ENCODE measurements around the gene PLEKHO2. TPM values are rescaled to one million over a fixed set of nuclear protein-coding genes. Genes with fewer than 3 reads are reported as not detected.

Gene PLEKHO2
- total RNA-seq, 1 donor from 2014 or later = 18.0 TPM

- TF ChIP-seq CTCF (IDR thresholded peaks at IDR 0.05; ENCODE audit: partially characterized antibody, unreplicated experiment) = no peak
- peak; percentile 52 for DNase-seq
- peak overlapping the region; percentile 91 for H3K27ac Mint-ChIP-seq (ENCODE audit: unreplicated experiment)
Observed at GRCh38 chr15:64864068-64864467, 22.4 kb downstream of the PLEKHO2 start.

GRCh38 chr15:64865126-64865997, 23.6 kb downstream of the PLEKHO2 start:
- Mint-ChIP-seq H3K9me3 (ENCODE audit: unreplicated experiment) (peaks cover 7% of the 10 kb centered on the region), H3K4me1 (ENCODE audit: low read depth, unreplicated experiment) (peaks cover 29% of the 10 kb centered on the region), H3K27me3 (ENCODE audit: unreplicated experiment) (peaks cover 10% of the 10 kb centered on the region), H3K36me3 (ENCODE audit: unreplicated experiment) (no peaks in the 10 kb centered on the region), H3K27ac (ENCODE audit: unreplicated experiment) (no peak overlapping the region), H3K4me3 (ENCODE audit: unreplicated experiment) (no peak overlapping the region)
- no peak for DNase-seq
- no peak for TF ChIP-seq CTCF (IDR thresholded peaks at IDR 0.05; ENCODE audit: partially characterized antibody, unreplicated experiment)

More at GRCh38 chr15:64864068-64864467, 22.4 kb downstream of the PLEKHO2 start:
- Mint-ChIP-seq H3K36me3 (ENCODE audit: unreplicated experiment) (no peaks in the 10 kb centered on the region), H3K27me3 (ENCODE audit: unreplicated experiment) (peaks cover 10% of the 10 kb centered on the region), H3K4me1 (ENCODE audit: low read depth, unreplicated experiment) (peaks cover 36% of the 10 kb centered on the region), H3K4me3 (ENCODE audit: unreplicated experiment) (peak overlapping the region; percentile 71), H3K9me3 (ENCODE audit: unreplicated experiment) (peaks cover 7% of the 10 kb centered on the region)

- Mint-ChIP-seq H3K27ac (ENCODE audit: unreplicated experiment) (peak overlapping the region; percentile 38), H3K9me3 (ENCODE audit: unreplicated experiment) (peaks cover 7% of the 10 kb centered on the region), H3K4me3 (ENCODE audit: unreplicated experiment) (no peak overlapping the region), H3K36me3 (ENCODE audit: unreplicated experiment) (no peaks in the 10 kb centered on the region), H3K4me1 (ENCODE audit: low read depth, unreplicated experiment) (peaks cover 27% of the 10 kb centered on the region), H3K27me3 (ENCODE audit: unreplicated experiment) (peaks cover 9% of the 10 kb centered on the region)
- no peak for DNase-seq
- no peak for TF ChIP-seq CTCF (IDR thresholded peaks at IDR 0.05; ENCODE audit: partially characterized antibody, unreplicated experiment)
Observed at GRCh38 chr15:64865998-64866520, 24.3 kb downstream of the PLEKHO2 start.

GRCh38 chr15:64869501-64869900, 27.8 kb downstream of the PLEKHO2 start:
- no peak for TF ChIP-seq CTCF (IDR thresholded peaks at IDR 0.05; ENCODE audit: partially characterized antibody, unreplicated experiment)
- Mint-ChIP-seq H3K9me3 (ENCODE audit: unreplicated experiment) (peaks cover 2% of the 10 kb centered on the region), H3K4me3 (ENCODE audit: unreplicated experiment) (no peak overlapping the region), H3K4me1 (ENCODE audit: low read depth, unreplicated experiment) (peaks cover 19% of the 10 kb centered on the region), H3K27ac (ENCODE audit: unreplicated experiment) (no peak overlapping the region), H3K27me3 (ENCODE audit: unreplicated experiment) (peaks cover 2% of the 10 kb centered on the region), H3K36me3 (ENCODE audit: unreplicated experiment) (no peaks in the 10 kb centered on the region)
- no peak for DNase-seq

- H3K27ac Mint-ChIP-seq (ENCODE audit: unreplicated experiment) = no peak overlapping the region
- H3K9me3 Mint-ChIP-seq (ENCODE audit: unreplicated experiment) = peaks cover 4% of the 10 kb centered on the region
- peaks cover 26% of the 10 kb centered on the region for H3K4me1 Mint-ChIP-seq (ENCODE audit: low read depth, unreplicated experiment)
- no peak overlapping the region for H3K4me3 Mint-ChIP-seq (ENCODE audit: unreplicated experiment)
- H3K27me3 Mint-ChIP-seq (ENCODE audit: unreplicated experiment) = peaks cover 2% of the 10 kb centered on the region
- DNase-seq = no peak
- TF ChIP-seq CTCF (IDR thresholded peaks at IDR 0.05; ENCODE audit: partially characterized antibody, unreplicated experiment) = no peak
- H3K36me3 Mint-ChIP-seq (ENCODE audit: unreplicated experiment) = no peaks in the 10 kb centered on the region
Observed at GRCh38 chr15:64870353-64870752, 28.6 kb downstream of the PLEKHO2 start.
